Loucy (cell line): ENCODE data around the gene ARID1B.

Experiments
- H2AFZ ChIP-seq: fragments of 200-600 bp; sonication (generic); 2 replicates; pipeline ENCODE4 v1.6.0; 2016; ENCODE audit warnings: antibody characterized with exemption, mild to moderate bottlenecking, low read length, moderate library complexity
- H3F3A ChIP-seq: fragments of 200-600 bp; 2 replicates; pipeline ENCODE4 v1.6.0; 2016; ENCODE audit warnings: antibody characterized with exemption, low read depth, mild to moderate bottlenecking
- H3K27me3 ChIP-seq: fragments of 200-600 bp; sonication (generic); 2 replicates; pipeline ENCODE4 v1.6.1; 2014; ENCODE audit warnings: low read length, mild to moderate bottlenecking; ENCODE audit not compliant: insufficient read depth, poor library complexity, severe bottlenecking
- H3K36me3 ChIP-seq: fragments of 200-600 bp; sonication (generic); 2 replicates; pipeline ENCODE4 v1.6.1; 2016; ENCODE audit warnings: low read length; ENCODE audit not compliant: insufficient read depth
- H3K4me1 ChIP-seq: fragments of 200-600 bp; sonication (generic); 2 replicates; pipeline ENCODE4 v1.5.1; 2014; ENCODE audit warnings: low read length, mild to moderate bottlenecking; ENCODE audit not compliant: insufficient read depth, poor library complexity, severe bottlenecking
- H3K4me2 ChIP-seq: fragments of 200-600 bp; sonication (generic); 2 replicates; pipeline ENCODE4 v1.6.0; 2014; ENCODE audit warnings: antibody characterized with exemption, low read length, low read depth, mild to moderate bottlenecking; ENCODE audit not compliant: poor library complexity, severe bottlenecking
- H3K4me3 ChIP-seq: fragments of 200-600 bp; sonication (generic); 2 replicates; pipeline ENCODE4 v1.5.1; 2014; ENCODE audit warnings: low read length, mild to moderate bottlenecking, mixed read lengths; ENCODE audit not compliant: poor library complexity, severe bottlenecking
- H3K79me2 ChIP-seq: fragments of 200-600 bp; sonication (generic); 2 replicates; pipeline ENCODE4 v1.6.1; 2014; ENCODE audit warnings: low read length; ENCODE audit not compliant: insufficient read depth
- H3K9ac ChIP-seq: fragments of 200-600 bp; sonication (generic); 2 replicates; pipeline ENCODE4 v1.6.0; 2014; ENCODE audit warnings: mild to moderate bottlenecking, low read depth, low read length, moderate library complexity; ENCODE audit not compliant: poor library complexity, severe bottlenecking
- H3K9me2 ChIP-seq: fragments of 200-600 bp; sonication (generic); replicated peaks from 2 replicates; pipeline ENCODE4 v1.6.1; 2016; ENCODE audit warnings: low read depth, low read length, mixed read lengths
- H3K9me3 ChIP-seq: fragments of 200-600 bp; sonication (generic); 2 replicates; pipeline ENCODE4 v1.6.1; 2014; ENCODE audit warnings: mild to moderate bottlenecking, antibody characterized with exemption, low read length, low read depth; ENCODE audit not compliant: insufficient read depth
- H4K20me1 ChIP-seq: fragments of 200-600 bp; sonication (generic); 2 replicates; pipeline ENCODE4 v1.6.0; 2014; ENCODE audit warnings: antibody characterized with exemption, low read length, mild to moderate bottlenecking; ENCODE audit not compliant: insufficient read depth, poor library complexity, severe bottlenecking
- EZH2phosphoT487 ChIP-seq: fragments of 200-600 bp; IDR thresholded peaks from 2 replicates; pipeline ENCODE4 v1.6.1; 2018; ENCODE audit warnings: antibody characterized with exemption, mild to moderate bottlenecking, moderate library complexity, borderline replicate concordance
- TF ChIP-seq, protein P1 (sequence below): fragments of 200-600 bp; sonication (generic); conservative IDR thresholded peaks from 2 replicates; pipeline ENCODE4 v1.5.1; 2014; ENCODE audit warnings: mild to moderate bottlenecking, antibody characterized with exemption, low read length

The ARID1B gene

DNA sequence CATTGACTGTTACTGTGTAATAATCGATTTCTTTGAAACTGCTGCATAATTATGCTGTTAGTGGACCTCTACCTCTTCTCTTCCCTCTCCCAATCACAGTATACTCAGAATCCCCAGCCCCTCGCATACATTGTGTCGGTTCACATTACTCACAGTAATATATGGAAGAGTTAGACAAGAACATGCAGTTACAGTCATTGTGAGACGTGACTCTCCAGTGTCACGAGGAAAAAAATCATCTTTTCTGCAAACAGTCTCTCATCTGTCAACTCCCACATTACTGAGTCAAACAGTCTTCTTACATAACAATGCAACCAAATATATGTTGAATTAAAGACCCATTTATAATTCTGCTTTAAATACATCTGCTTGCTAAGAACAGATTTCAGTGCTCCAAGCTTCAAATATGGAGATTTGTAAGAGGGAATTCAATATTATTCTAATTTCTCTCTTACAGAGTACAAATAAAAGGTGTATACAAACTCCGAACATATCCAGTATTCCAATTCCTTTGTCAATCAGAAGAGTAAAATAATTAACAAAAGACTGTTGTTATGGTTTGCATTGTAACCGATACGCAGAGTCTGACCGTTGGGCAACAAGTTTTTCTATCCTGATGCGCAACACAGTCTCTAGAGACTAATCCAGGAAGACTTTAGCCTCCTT, 432.8 kb downstream of the ARID1B start:
- Histone ChIP-seq H3K4me1 (no peaks in the 10 kb centered on the region), H3K9me2 (no peaks in the 10 kb centered on the region), H3K36me3 (peaks cover 37% of the 10 kb centered on the region; the same call in 1 of the 2 replicates), H4K20me1 (no peaks in the 10 kb centered on the region), H3K9me3 (no peaks in the 10 kb centered on the region), H3F3A (no peaks in the 10 kb centered on the region), H3K9ac (no peak overlapping the region), H3K79me2 (no peaks in the 10 kb centered on the region), H3K27me3 (no peaks in the 10 kb centered on the region), H3K4me2 (no peak overlapping the region), H2AFZ (no peak overlapping the region), H3K4me3 (no peak overlapping the region)
- TF ChIP-seq, protein P1, sequence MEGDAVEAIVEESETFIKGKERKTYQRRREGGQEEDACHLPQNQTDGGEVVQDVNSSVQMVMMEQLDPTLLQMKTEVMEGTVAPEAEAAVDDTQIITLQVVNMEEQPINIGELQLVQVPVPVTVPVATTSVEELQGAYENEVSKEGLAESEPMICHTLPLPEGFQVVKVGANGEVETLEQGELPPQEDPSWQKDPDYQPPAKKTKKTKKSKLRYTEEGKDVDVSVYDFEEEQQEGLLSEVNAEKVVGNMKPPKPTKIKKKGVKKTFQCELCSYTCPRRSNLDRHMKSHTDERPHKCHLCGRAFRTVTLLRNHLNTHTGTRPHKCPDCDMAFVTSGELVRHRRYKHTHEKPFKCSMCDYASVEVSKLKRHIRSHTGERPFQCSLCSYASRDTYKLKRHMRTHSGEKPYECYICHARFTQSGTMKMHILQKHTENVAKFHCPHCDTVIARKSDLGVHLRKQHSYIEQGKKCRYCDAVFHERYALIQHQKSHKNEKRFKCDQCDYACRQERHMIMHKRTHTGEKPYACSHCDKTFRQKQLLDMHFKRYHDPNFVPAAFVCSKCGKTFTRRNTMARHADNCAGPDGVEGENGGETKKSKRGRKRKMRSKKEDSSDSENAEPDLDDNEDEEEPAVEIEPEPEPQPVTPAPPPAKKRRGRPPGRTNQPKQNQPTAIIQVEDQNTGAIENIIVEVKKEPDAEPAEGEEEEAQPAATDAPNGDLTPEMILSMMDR: no peak
- TF ChIP-seq EZH2phosphoT487: no peak

DNA sequence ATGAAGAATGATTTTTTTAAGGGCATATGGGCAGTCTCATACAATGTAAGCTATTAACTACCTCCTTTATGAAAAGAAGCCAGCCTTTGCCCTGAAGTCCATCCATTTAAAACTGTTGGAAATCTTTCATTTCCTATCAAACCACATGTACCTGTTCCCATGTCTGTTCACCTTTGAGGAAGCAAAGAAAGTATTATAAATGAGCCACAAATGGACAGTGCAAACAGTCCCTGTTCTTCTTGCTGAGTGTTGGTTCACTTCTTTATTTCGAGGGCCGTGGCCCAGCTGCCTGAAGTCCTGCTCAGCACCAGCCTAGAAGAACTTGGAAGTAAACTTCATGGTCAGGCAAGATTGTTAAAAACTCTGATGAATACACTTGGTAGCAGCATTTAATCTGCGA, 433.8 kb downstream of the ARID1B start:
- Histone ChIP-seq H3K79me2 (no peaks in the 10 kb centered on the region), H3K27me3 (no peaks in the 10 kb centered on the region), H3K36me3 (peaks cover 29% of the 10 kb centered on the region; the same call in 1 of the 2 replicates), H3K9ac (no peak overlapping the region), H3K4me1 (no peaks in the 10 kb centered on the region), H3K4me2 (no peak overlapping the region), H3K9me2 (no peaks in the 10 kb centered on the region), H3K9me3 (no peaks in the 10 kb centered on the region), H2AFZ (no peak overlapping the region), H3F3A (no peaks in the 10 kb centered on the region), H4K20me1 (no peaks in the 10 kb centered on the region), H3K4me3 (no peak overlapping the region)
- TF ChIP-seq, protein P1: no peak
- no peak for TF ChIP-seq EZH2phosphoT487

DNA sequence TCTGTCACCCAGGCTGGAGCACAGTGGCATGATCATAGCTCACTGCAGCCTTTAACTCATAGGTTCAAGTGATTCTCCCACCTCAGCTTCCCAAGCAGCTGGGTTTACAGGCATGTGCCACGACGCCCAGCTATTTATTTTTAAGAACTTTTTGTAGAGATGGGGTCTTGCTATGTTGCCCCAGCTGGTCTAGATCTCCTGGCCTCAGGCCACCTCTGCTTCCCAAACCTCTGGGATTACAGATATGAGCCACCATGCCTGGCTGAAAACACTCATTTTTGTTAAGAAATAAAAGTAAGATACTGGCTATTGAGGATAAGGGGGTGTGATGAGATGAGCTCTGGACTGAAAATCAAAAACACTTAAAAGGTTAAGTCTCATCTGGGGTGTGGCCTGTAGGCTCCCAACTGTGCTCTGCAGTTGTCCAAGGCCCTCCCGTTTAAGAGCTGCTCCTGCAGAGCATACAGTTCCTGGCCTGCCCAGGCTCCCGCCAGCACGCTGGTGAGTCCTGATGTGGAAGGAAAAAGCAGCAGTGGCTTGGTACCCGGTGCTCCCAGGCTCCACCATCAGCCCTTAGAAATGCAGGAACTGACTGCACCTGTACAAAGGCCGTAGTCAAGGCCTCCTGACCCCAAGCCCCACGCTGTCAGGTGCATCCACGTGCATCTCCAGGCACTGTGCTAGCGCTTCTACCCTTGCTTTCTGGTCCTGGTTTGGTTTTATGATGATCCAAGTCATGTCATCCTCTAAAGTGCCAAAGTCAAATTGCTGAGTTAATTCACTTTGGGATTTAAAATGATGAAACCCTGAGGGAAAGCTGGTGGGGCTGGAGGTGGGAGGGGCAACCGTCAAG, 434.7 kb downstream of the ARID1B start:
- Histone ChIP-seq H4K20me1 (no peaks in the 10 kb centered on the region), H3K4me2 (no peak overlapping the region), H3F3A (no peaks in the 10 kb centered on the region), H3K79me2 (no peaks in the 10 kb centered on the region), H3K9me3 (no peaks in the 10 kb centered on the region), H2AFZ (no peak overlapping the region), H3K4me1 (no peaks in the 10 kb centered on the region), H3K4me3 (no peak overlapping the region), H3K9ac (no peak overlapping the region), H3K27me3 (no peaks in the 10 kb centered on the region), H3K9me2 (no peaks in the 10 kb centered on the region), H3K36me3 (peaks cover 20% of the 10 kb centered on the region; the same call in 1 of the 2 replicates)
- no peak for TF ChIP-seq EZH2phosphoT487
- TF ChIP-seq, protein P1: no peak
